AG04450 (cell line): ENCODE measurements around the gene CENPT. TPM values are rescaled to one million over a fixed set of nuclear protein-coding genes. Genes with fewer than 3 reads are reported as not detected.

Experiments used
- CTCF ChIA-PET: fragments of 300-600, 350-600 bp; formaldehyde crosslinking; extraction: SDS; loops from one replicate; lab custom pipeline; 2022; ENCODE audit warnings: antibody characterized with exemption, inconsistent platforms; lab: Charles Lee
- POLR2A ChIA-PET: fragments of 350-600 bp; formaldehyde crosslinking; extraction: SDS; loops from one replicate; lab custom pipeline; 2021; ENCODE audit warnings: antibody characterized with exemption, inconsistent platforms; lab: Yijun Ruan, JAX
- DNase-seq: peaks from one replicate; pipeline ENCODE4 v3.0.0-alpha.2; 2011; ENCODE audit warnings: low read depth, low spot score
- H3K27ac ChIP-seq: one replicate; pipeline ENCODE4 v1.5.1; 2012; ENCODE audit warnings: low read depth, low read length, control low read depth
- H3K27me3 ChIP-seq: one replicate; pipeline ENCODE4 v1.6.0; 2012; ENCODE audit warnings: low read length; ENCODE audit not compliant: control insufficient read depth, insufficient read depth
- H3K4me3 ChIP-seq: 2 replicates; pipeline ENCODE4 v1.5.1; 2011; ENCODE audit warnings: mild to moderate bottlenecking, low read depth, low read length, control low read depth
- H3K9me3 ChIP-seq: 2 replicates; pipeline ENCODE4 v1.5.1; 2012; ENCODE audit warnings: low read length; ENCODE audit not compliant: control insufficient read depth, insufficient read depth
- CTCF ChIP-seq: IDR thresholded peaks from 2 replicates; pipeline ENCODE4 v1.5.1; 2011; ENCODE audit warnings: low read depth, low read length, control low read depth, inconsistent platforms
- polyA plus RNA-seq: library from polyadenylated mRNA; depleted of rRNA; stranded (reverse); fragments of >200 nt; gene quantifications from 2 replicates; pipeline ENCODE4 v1.2.3, GENCODE V29; 2011

The CENPT gene
- polyA plus RNA-seq, 1 experiment = 17.9 TPM

- Histone ChIP-seq H3K27ac (no peak overlapping the region), H3K4me3 (no peak overlapping the region), H3K27me3 (no peaks in the 10 kb centered on the region), H3K9me3 (no peaks in the 10 kb centered on the region)
- POLR2A ChIA-PET = interaction anchor here (0.6 kb wide), 1 partner anchor 212 kb away, joined by 3 read pairs; no protein-coding TSS in a partner anchor
- TF ChIP-seq CTCF = no peak
- DNase-seq = no peak
- CTCF ChIA-PET = interaction anchor here (0.7 to 1.0 kb wide), 2 partner anchors 15 to 83 kb away, joined by 4 read pairs; no protein-coding TSS in a partner anchor
These were observed 46.3 kb downstream of the CENPT start for GRCh38 chr16:67801241-67801640.

- Histone ChIP-seq H3K4me3 (no peak overlapping the region), H3K27me3 (no peaks in the 10 kb centered on the region), H3K27ac (no peak overlapping the region), H3K9me3 (no peaks in the 10 kb centered on the region)
- ChIA-PET POLR2A (no interaction called here), CTCF (interaction anchor here (0.7 to 1.0 kb wide), 2 partner anchors 15 to 84 kb away, joined by 4 read pairs; no protein-coding TSS in a partner anchor)
- no peak for DNase-seq
- TF ChIP-seq CTCF = no peak
These were observed 47.1 kb downstream of the CENPT start for GRCh38 chr16:67800338-67800926.

GRCh38 chr16:67796099-67796718 lies 51.3 kb downstream of the CENPT start:
- no peak for TF ChIP-seq CTCF
- Histone ChIP-seq H3K4me3 (no peak overlapping the region), H3K9me3 (no peaks in the 10 kb centered on the region), H3K27ac (no peak overlapping the region), H3K27me3 (no peaks in the 10 kb centered on the region)
- no peak for DNase-seq
- ChIA-PET CTCF (no interaction called here), POLR2A (no interaction called here)

- CTCF ChIA-PET = no interaction called here
- POLR2A ChIA-PET = no interaction called here
- Histone ChIP-seq H3K9me3 (no peaks in the 10 kb centered on the region), H3K4me3 (no peak overlapping the region), H3K27ac (no peak overlapping the region), H3K27me3 (no peaks in the 10 kb centered on the region)
- DNase-seq = no peak
- no peak for TF ChIP-seq CTCF
These were observed 57.4 kb downstream of the CENPT start for GRCh38 chr16:67790071-67790470.

GRCh38 chr16:67786491-67786890 lies 61.0 kb downstream of the CENPT start:
- TF ChIP-seq CTCF = no peak
- H3K4me3 ChIP-seq = no peak overlapping the region
- DNase-seq = no peak
- H3K27me3 ChIP-seq = no peaks in the 10 kb centered on the region
- no peak overlapping the region for H3K27ac ChIP-seq
- ChIA-PET CTCF (no interaction called here), POLR2A (no interaction called here)
- no peaks in the 10 kb centered on the region for H3K9me3 ChIP-seq
